Keratinocyte (primary cell): ENCODE results near the gene EYA4. TPM values are rescaled to one million over a fixed set of nuclear protein-coding genes. Genes with fewer than 3 reads are reported as not detected.

Experiments used
- DNase-seq: peaks from one replicate; pipeline ENCODE4 v3.0.0-alpha.2; 2011; ENCODE audit warnings: low read depth, missing footprints, low spot score
- FAIRE-seq: peaks from 2 replicates; lab custom pipeline; 2011; peaks lifted over from hg19 to GRCh38; lab: Jason Lieb, UNC
- H2AFZ ChIP-seq: 2 replicates; pipeline ENCODE4 v1.6.0; 2012; ENCODE audit warnings: low read length, control low read depth, inconsistent platforms; ENCODE audit not compliant: control insufficient read depth
- H3K27ac ChIP-seq: 2 replicates; pipeline ENCODE4 v1.5.1; 2011; ENCODE audit warnings: low read length; ENCODE audit not compliant: control insufficient read depth, insufficient read depth
- H3K27me3 ChIP-seq: 3 replicates; pipeline ENCODE4 v1.6.0; 2011; ENCODE audit warnings: low read length; ENCODE audit not compliant: control insufficient read depth, insufficient read depth; ENCODE audit errors: extremely low read depth
- H3K36me3 ChIP-seq, 2 experiments: 2 replicates in 1 of 2; 3 replicates in 1 of 2; pipeline ENCODE4 v1.5.1; 2011; ENCODE audit warnings: low read length in 2 of 2, mild to moderate bottlenecking in 1 of 2; ENCODE audit not compliant: control insufficient read depth in 2 of 2, insufficient read depth in 2 of 2; ENCODE audit errors: extremely low read depth in 1 of 2
- H3K4me1 ChIP-seq: 3 replicates; pipeline ENCODE4 v1.5.1; 2011; ENCODE audit warnings: low read length; ENCODE audit not compliant: control insufficient read depth, insufficient read depth; ENCODE audit errors: extremely low read depth
- H3K4me2 ChIP-seq: 3 replicates; pipeline ENCODE4 v1.6.0; 2011; ENCODE audit warnings: low read depth, low read length; ENCODE audit not compliant: control insufficient read depth, insufficient read depth; ENCODE audit errors: extremely low read depth
- H3K4me3 ChIP-seq, 3 experiments: fragments of 200-600 bp in 1 of 3; sonication (generic) in 1 of 3; 2 replicates in 2 of 3; 3 replicates in 1 of 3; pipeline ENCODE4 v1.5.1; 2011 to 2016; ENCODE audit warnings: low read length in 3 of 3, mild to moderate bottlenecking in 3 of 3, control low read depth in 2 of 3, inconsistent platforms in 1 of 3, low read depth in 1 of 3, mixed read lengths in 1 of 3, mixed run types in 1 of 3, moderate library complexity in 1 of 3; ENCODE audit not compliant: control insufficient read depth in 2 of 3, insufficient read depth in 2 of 3; ENCODE audit errors: extremely low read depth in 1 of 3
- H3K79me2 ChIP-seq: 2 replicates; pipeline ENCODE4 v1.6.0; 2012; ENCODE audit warnings: low read length; ENCODE audit not compliant: control insufficient read depth, insufficient read depth
- H3K9ac ChIP-seq: 3 replicates; pipeline ENCODE4 v1.6.0; 2011; ENCODE audit warnings: low read length; ENCODE audit not compliant: control insufficient read depth, insufficient read depth; ENCODE audit errors: extremely low read depth
- H3K9me1 ChIP-seq: 3 replicates; pipeline ENCODE4 v1.6.0; 2011; ENCODE audit warnings: low read length; ENCODE audit not compliant: control insufficient read depth, insufficient read depth; ENCODE audit errors: extremely low read depth
- H3K9me3 ChIP-seq: 2 replicates; pipeline ENCODE4 v1.5.1; 2012; ENCODE audit warnings: low read depth, low read length; ENCODE audit not compliant: control insufficient read depth
- H4K20me1 ChIP-seq: 3 replicates; pipeline ENCODE4 v1.6.0; 2011; ENCODE audit warnings: low read length; ENCODE audit not compliant: control insufficient read depth, insufficient read depth; ENCODE audit errors: extremely low read depth
- CTCF ChIP-seq, 3 experiments: IDR thresholded peaks in 1 of 3; conservative IDR thresholded peaks in 1 of 3; optimal IDR thresholded peaks in 1 of 3; 2 replicates in 2 of 3; 3 replicates in 1 of 3; pipeline versions ENCODE3 to v1.5.1; 2011; ENCODE audit warnings: low read length in 3 of 3, mild to moderate bottlenecking in 3 of 3, moderate library complexity in 2 of 3, control low read depth in 1 of 3, inconsistent platforms in 1 of 3; ENCODE audit not compliant: insufficient read depth in 2 of 3; ENCODE audit errors: extremely low read depth in 1 of 3
- EZH2 ChIP-seq: IDR thresholded peaks from one replicate; pipeline ENCODE4 v1.6.1; 2012; ENCODE audit warnings: inconsistent platforms, mild to moderate bottlenecking, low read length, moderate library complexity
- dilution Hi-C: fragments of 300-500 bp; cut with MboI; formaldehyde crosslinking; loops from one replicate; pipeline ENCODE4 v1.7.0; 2020; ENCODE audit warnings: low sequenced_read_pairs; ENCODE audit not compliant: extremely low pct_ligation_motif_present
- polyA plus RNA-seq, 5 experiments: library from polyadenylated mRNA; depleted of rRNA in 3 of 5; stranded (reverse) in 3 of 5; stranded (forward) in 1 of 5; unstranded in 1 of 5; fragments of >200 nt; gene quantifications; 1 replicate in 1 of 5; 2 replicates in 3 of 5; 3 replicates in 1 of 5; pipeline versions ENCODE4 v1.2.1 to v1.2.3, GENCODE V29; 2011 to 2012; ENCODE audit warnings: missing spikeins in 2 of 5, low read depth in 1 of 5, low replicate concordance in 1 of 5

EYA4 gene
- polyA plus RNA-seq, 1 donor (not counting 4 experiments of a cell fraction or from before 2014, with no cell fraction given), result 0.01 TPM

DNA sequence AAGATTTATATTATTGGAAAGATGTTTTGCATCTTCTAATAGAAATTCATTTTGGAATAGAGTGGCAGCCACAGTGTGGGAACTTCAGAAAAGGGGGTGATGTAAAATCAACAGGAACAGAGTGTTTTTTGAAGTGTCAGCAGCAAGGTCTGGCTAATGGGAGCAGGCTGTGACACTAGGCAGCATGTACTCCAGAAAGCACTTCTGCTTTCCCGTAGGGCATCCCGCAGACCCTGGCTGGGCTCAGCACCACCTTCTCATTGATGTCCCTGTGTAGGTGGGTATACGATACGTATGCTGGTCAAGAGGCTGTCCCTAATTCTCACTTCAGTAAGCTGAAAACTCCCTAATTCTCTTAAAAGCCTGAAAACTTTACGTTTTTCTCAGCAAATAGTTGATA lies 74.7 kb downstream of the EYA4 start:
- Histone ChIP-seq H3K36me3 (no peaks in the 10 kb centered on the region), H3K79me2 (no peaks in the 10 kb centered on the region)
- no peak for TF ChIP-seq CTCF (optimal IDR thresholded peaks at IDR 0.05 in 1 of 3, IDR thresholded peaks at IDR 0.05 in 1 of 3, conservative IDR thresholded peaks at IDR 0.05 in 1 of 3; ENCODE audit: extremely low read depth in 1 of 3, insufficient read depth in 2 of 3, low read length in 3 of 3)
- no peak for TF ChIP-seq EZH2

DNA sequence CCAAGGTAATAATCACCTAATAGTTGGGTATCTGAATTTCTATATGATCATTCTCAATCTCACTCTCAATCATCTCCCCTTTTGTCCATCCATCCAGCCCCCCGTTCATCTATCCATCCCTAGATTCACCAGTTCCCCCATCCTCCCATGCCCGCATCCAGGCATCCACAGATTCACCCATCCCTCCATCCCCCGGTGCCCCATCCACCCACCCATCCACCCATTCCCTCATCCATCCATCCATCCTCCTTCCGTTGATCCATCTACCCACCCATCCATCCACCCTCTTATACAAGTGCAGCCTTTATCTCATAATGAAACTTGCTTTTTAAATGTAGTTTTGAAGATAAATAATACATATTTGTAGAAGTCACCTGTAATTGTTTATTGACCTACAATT lies 76.5 kb downstream of the EYA4 start:
- H3K9ac ChIP-seq, result no peak overlapping the region
- no peaks in the 10 kb centered on the region for H3K79me2 ChIP-seq
- no peaks in the 10 kb centered on the region for H3K9me3 ChIP-seq
- H3K27me3 ChIP-seq, result no peaks in the 10 kb centered on the region
- no peaks in the 10 kb centered on the region for H3K36me3 ChIP-seq
- FAIRE-seq, result no peak
- no peak overlapping the region for H3K4me3 ChIP-seq
- H3K4me2 ChIP-seq, result no peak overlapping the region
- dilution Hi-C loops, result no loop called here
- no peak for TF ChIP-seq CTCF (optimal IDR thresholded peaks at IDR 0.05 in 1 of 3, IDR thresholded peaks at IDR 0.05 in 1 of 3, conservative IDR thresholded peaks at IDR 0.05 in 1 of 3; ENCODE audit: extremely low read depth in 1 of 3, insufficient read depth in 2 of 3, low read length in 3 of 3)
- no peak for TF ChIP-seq EZH2
- H4K20me1 ChIP-seq, result no peaks in the 10 kb centered on the region
- DNase-seq, result no peak
- H3K9me1 ChIP-seq, result no peaks in the 10 kb centered on the region
- no peak overlapping the region for H3K27ac ChIP-seq
- no peak overlapping the region for H2AFZ ChIP-seq
- no peaks in the 10 kb centered on the region for H3K4me1 ChIP-seq

More for the DNA sequence above, 74.7 kb downstream of the EYA4 start:
- H3K9me1 ChIP-seq, result no peaks in the 10 kb centered on the region
- H3K4me3 ChIP-seq, result no peak overlapping the region
- H3K9me3 ChIP-seq, result no peaks in the 10 kb centered on the region
- no peak overlapping the region for H3K4me2 ChIP-seq
- FAIRE-seq (no peak), DNase-seq (no peak)
- H4K20me1 ChIP-seq, result no peaks in the 10 kb centered on the region
- H3K27ac ChIP-seq, result no peak overlapping the region
- no peak overlapping the region for H3K9ac ChIP-seq
- no peaks in the 10 kb centered on the region for H3K27me3 ChIP-seq
- no peaks in the 10 kb centered on the region for H3K4me1 ChIP-seq
- no peak overlapping the region for H2AFZ ChIP-seq
- dilution Hi-C loops, result no loop called here
